B cell (primary cell): ENCODE results near the gene KIF26B. TPM values are rescaled to one million over a fixed set of nuclear protein-coding genes. Genes with fewer than 3 reads are reported as not detected.

Experiments
- ATAC-seq: fragments of 200-7000 bp; cut with Tn5 transposase; one replicate; pipeline ENCODE4 v1.10.0; 2021; ENCODE audit warnings: low read depth, mild to moderate bottlenecking, moderate number of reproducible peaks, moderate library complexity
- CTCF ChIA-PET: fragments of 350-600 bp; sonication (Branson Sonifier 250); formaldehyde crosslinking; loops from one replicate; lab custom pipeline; 2021; ENCODE audit warnings: antibody characterized with exemption, inconsistent platforms; lab: Charles Lee
- POLR2A ChIA-PET: fragments of 350-600 bp; sonication (Branson Sonifier 250); formaldehyde crosslinking; loops from one replicate; lab custom pipeline; 2021; ENCODE audit warnings: antibody characterized with exemption; lab: Charles Lee
- DNase-seq: peaks from one replicate; pipeline ENCODE4 v3.0.0; 2013
- H2AFZ ChIP-seq: 2 replicates; pipeline ENCODE4 v1.6.1; 2012; ENCODE audit warnings: mild to moderate bottlenecking, low read depth, low read length; ENCODE audit not compliant: insufficient read depth, poor library complexity, severe bottlenecking
- H3K27ac ChIP-seq, 2 donors: 1 replicate in 1 of 2; 2 replicates in 1 of 2; pipeline ENCODE4 v1.5.1; 2012 to 2013; ENCODE audit warnings: low read length in 2 of 2, mild to moderate bottlenecking in 2 of 2, moderate library complexity in 1 of 2
- H3K27me3 ChIP-seq, 4 experiments: fragments of 200-600 bp in 1 of 4; sonication (generic) in 1 of 4; replicated peaks in 1 of 4; 1 replicate in 2 of 4; 2 replicates in 2 of 4; pipeline versions ENCODE4 v1.6.1 to v1.7.0; 2013 to 2016; ENCODE audit warnings: low read length in 3 of 4, mild to moderate bottlenecking in 2 of 4, mixed read lengths in 1 of 4, moderate library complexity in 1 of 4; ENCODE audit not compliant: insufficient read depth in 4 of 4, control insufficient read depth in 3 of 4; ENCODE audit errors: control extremely low read depth in 1 of 4
- H3K36me3 ChIP-seq, 2 experiments: replicated peaks in 1 of 2; 1 replicate in 1 of 2; 2 replicates in 1 of 2; pipeline versions ENCODE4 v1.6.1 to v1.7.1; 2013; ENCODE audit warnings: low read length in 1 of 2; ENCODE audit not compliant: insufficient read depth in 2 of 2, control insufficient read depth in 1 of 2; ENCODE audit errors: control extremely low read depth in 1 of 2, extremely low read depth in 1 of 2
- H3K4me1 ChIP-seq, 2 donors: fragments of 200-600 bp in 1 of 2; sonication (generic) in 1 of 2; 1 replicate in 1 of 2; 2 replicates in 1 of 2; pipeline versions ENCODE4 v1.5.1 to v1.6.1; 2013 to 2017; ENCODE audit warnings: low read length in 2 of 2; ENCODE audit not compliant: control insufficient read depth in 2 of 2, insufficient read depth in 2 of 2
- H3K4me2 ChIP-seq: replicated peaks from 2 replicates; pipeline ENCODE3; 2012; ENCODE audit warnings: mild to moderate bottlenecking, low read depth, low read length; ENCODE audit not compliant: poor library complexity, severe bottlenecking
- H3K4me3 ChIP-seq, 5 experiments: fragments of 200-600 bp in 1 of 5; sonication (generic) in 1 of 5; 1 replicate in 3 of 5; 2 replicates in 2 of 5; pipeline versions ENCODE4 v1.5.1 to v1.7.0; 2011 to 2016; ENCODE audit warnings: low read length in 4 of 5, mild to moderate bottlenecking in 4 of 5, low read depth in 2 of 5, control low read depth in 1 of 5, moderate library complexity in 1 of 5; ENCODE audit not compliant: insufficient read depth in 1 of 5; ENCODE audit errors: control extremely low read depth in 1 of 5, extremely low read depth in 1 of 5
- H3K79me2 ChIP-seq: fragments of 200-600 bp; sonication (generic); one replicate; pipeline ENCODE4 v1.6.0; 2016; ENCODE audit warnings: low read length; ENCODE audit not compliant: control insufficient read depth, insufficient read depth
- H3K9ac ChIP-seq: fragments of 200-600 bp; sonication (generic); 2 replicates; pipeline ENCODE4 v1.6.1; 2017; ENCODE audit warnings: mild to moderate bottlenecking, low read length, moderate library complexity
- H3K9me3 ChIP-seq, 3 donors: one replicate each; pipeline versions ENCODE4 v1.6.1 to v1.7.1; 2013; ENCODE audit warnings: low read length in 2 of 3; ENCODE audit not compliant: control insufficient read depth in 2 of 3, insufficient read depth in 1 of 3; ENCODE audit errors: control extremely low read depth in 1 of 3
- H4K20me1 ChIP-seq: 2 replicates; pipeline ENCODE4 v1.6.0; 2012; ENCODE audit warnings: mild to moderate bottlenecking, low read length; ENCODE audit not compliant: insufficient read depth, control insufficient read depth, poor library complexity, severe bottlenecking
- H3K27ac Mint-ChIP-seq: one replicate; pipeline ENCODE4 v1.8.0; 2021; ENCODE audit warnings: mixed read lengths
- H3K27me3 Mint-ChIP-seq: one replicate; pipeline ENCODE4 v1.8.0; 2021; ENCODE audit warnings: mixed read lengths
- H3K4me1 Mint-ChIP-seq: one replicate; pipeline ENCODE4 v1.8.0; 2021; ENCODE audit warnings: mixed read lengths
- H3K4me3 Mint-ChIP-seq: one replicate; pipeline ENCODE4 v1.8.0; 2021; ENCODE audit warnings: mixed read lengths
- H3K9me3 Mint-ChIP-seq: one replicate; pipeline ENCODE4 v1.8.0; 2022; ENCODE audit warnings: mixed read lengths; ENCODE audit not compliant: insufficient read depth
- EZH2 ChIP-seq: IDR thresholded peaks from 2 replicates; pipeline ENCODE4 v1.6.1; 2012; ENCODE audit warnings: borderline replicate concordance, low read depth, mild to moderate bottlenecking, moderate library complexity, low read length; ENCODE audit not compliant: insufficient read depth, poor library complexity, severe bottlenecking
- WGBS: methylation state at CpG from one replicate; pipeline ENCODE4 v1.1.5; 2013; ENCODE audit warnings: missing lambda C conversion rate; ENCODE audit not compliant: insufficient coverage; 5-methylcytosine and 5-hydroxymethylcytosine counted together
- intact Hi-C: fragments of 100-400 bp; cut with micrococcal nuclease; formaldehyde crosslinking; loops from one replicate; pipeline ENCODE4 v1.10.0; 2022
- polyA plus RNA-seq: library from polyadenylated mRNA; depleted of rRNA; stranded (reverse); fragments of >200 nt; gene quantifications from 2 replicates; pipeline ENCODE4 v1.2.3, GENCODE V29; 2012
- total RNA-seq, 2 donors: library from RNA; stranded (reverse); fragments of 120-200 nt in 1 of 2; gene quantifications; 1 replicate in 1 of 2; 2 replicates in 1 of 2; pipeline versions ENCODE4 v1.2.3 to v1.2.4, GENCODE V29; 2013 to 2022
- TF ChIP-seq, protein P1 (sequence below): fragments of 200-600 bp; IDR thresholded peaks from one replicate; pipeline ENCODE4 v1.8.0; 2022; ENCODE audit warnings: antibody characterized with exemption, mild to moderate bottlenecking

KIF26B gene
- total and polyA plus RNA-seq, 2 donors (not counting 1 experiment from before 2014, with no cell fraction given), result 0.62 TPM; not detected in 1

DNA sequence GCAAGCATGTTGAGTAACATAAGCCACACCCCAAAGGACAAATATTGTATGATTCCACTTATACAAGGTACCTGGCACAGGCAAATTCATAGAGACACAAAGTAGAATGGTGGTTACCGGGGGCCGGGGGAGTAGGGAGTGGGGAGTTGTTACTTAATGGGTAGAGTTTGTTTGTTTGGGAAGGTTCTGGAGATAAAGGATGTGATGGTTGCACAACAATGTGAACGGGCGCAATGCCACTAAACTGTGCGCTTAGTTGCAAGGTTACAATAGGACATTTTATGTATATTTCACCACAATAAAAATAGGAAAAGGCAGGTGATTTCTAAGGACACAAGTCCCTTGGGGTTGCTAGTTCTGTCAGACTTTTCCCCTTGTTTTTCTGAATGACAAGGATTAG lies 516.6 kb downstream of the KIF26B start:
- H3K9ac ChIP-seq, result no peak overlapping the region
- 95% methylated on average over 2 of the region's 5 CpGs for WGBS
- no peak overlapping the region for H3K27ac ChIP-seq
- H3K9me3 Mint-ChIP-seq, result no peaks in the 10 kb centered on the region
- POLR2A ChIA-PET, result no interaction called here
- ATAC-seq, result no peak
- no peak overlapping the region for H3K4me2 ChIP-seq
- peaks cover 10 to 12% of the 10 kb centered on the region in 2 donors for H3K4me1 ChIP-seq
- H3K4me3 Mint-ChIP-seq, result no peak overlapping the region
- CTCF ChIA-PET, result no interaction called here
- no peaks in the 10 kb centered on the region for H3K27me3 Mint-ChIP-seq
- H3K4me1 Mint-ChIP-seq, result peaks cover 15% of the 10 kb centered on the region
- H4K20me1 ChIP-seq, result no peaks in the 10 kb centered on the region
- no peak overlapping the region for H2AFZ ChIP-seq
- H3K79me2 ChIP-seq, result no peaks in the 10 kb centered on the region
- DNase-seq, result no peak
- H3K9me3 ChIP-seq, result no peaks in the 10 kb centered on the region
- intact Hi-C loops, result no loop called here
- H3K27me3 ChIP-seq, result no peaks in the 10 kb centered on the region
- H3K36me3 ChIP-seq, result no peaks in the 10 kb centered on the region
- H3K27ac Mint-ChIP-seq, result no peak overlapping the region
- no peak overlapping the region for H3K4me3 ChIP-seq
- TF ChIP-seq EZH2, result no peak
- TF ChIP-seq, protein P1, sequence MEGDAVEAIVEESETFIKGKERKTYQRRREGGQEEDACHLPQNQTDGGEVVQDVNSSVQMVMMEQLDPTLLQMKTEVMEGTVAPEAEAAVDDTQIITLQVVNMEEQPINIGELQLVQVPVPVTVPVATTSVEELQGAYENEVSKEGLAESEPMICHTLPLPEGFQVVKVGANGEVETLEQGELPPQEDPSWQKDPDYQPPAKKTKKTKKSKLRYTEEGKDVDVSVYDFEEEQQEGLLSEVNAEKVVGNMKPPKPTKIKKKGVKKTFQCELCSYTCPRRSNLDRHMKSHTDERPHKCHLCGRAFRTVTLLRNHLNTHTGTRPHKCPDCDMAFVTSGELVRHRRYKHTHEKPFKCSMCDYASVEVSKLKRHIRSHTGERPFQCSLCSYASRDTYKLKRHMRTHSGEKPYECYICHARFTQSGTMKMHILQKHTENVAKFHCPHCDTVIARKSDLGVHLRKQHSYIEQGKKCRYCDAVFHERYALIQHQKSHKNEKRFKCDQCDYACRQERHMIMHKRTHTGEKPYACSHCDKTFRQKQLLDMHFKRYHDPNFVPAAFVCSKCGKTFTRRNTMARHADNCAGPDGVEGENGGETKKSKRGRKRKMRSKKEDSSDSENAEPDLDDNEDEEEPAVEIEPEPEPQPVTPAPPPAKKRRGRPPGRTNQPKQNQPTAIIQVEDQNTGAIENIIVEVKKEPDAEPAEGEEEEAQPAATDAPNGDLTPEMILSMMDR, result no peak

DNA sequence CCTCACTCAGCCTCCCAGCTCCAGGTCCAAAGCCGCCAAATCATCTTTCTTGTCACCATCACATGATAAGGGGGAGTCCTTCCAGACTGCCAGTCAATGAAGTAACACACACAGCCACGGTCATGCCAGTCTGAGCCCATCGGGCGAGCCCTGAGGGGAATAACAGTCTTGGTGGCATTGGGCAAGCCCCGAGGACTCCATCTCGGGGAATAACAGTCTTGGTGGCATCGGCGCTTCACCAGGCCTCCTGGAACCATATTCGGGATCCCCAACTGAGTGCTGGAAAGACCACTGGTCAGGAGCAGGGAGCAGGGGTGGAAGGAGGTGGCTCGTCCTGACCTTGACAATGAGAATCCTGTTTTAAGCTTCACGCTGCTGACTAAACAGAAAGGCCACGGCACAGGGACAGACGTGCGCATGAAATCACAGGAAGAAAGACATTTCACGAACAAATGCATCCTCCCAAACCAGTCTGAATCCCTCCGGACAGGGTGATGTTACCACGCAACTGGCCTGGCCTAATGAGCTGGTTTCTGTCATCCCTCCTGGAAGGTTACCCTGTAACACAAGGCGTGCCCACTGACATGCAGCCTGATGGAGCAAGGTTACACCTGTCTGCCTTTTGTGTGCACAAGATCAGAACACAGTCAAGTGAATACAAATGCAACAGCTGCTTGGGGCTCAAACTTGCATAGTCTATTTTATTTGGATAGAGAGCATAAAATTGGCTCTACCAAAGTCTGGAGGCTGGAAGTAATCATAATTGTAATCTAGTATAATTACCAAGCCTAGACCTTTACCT lies 517.4 kb downstream of the KIF26B start:
- H3K4me1 ChIP-seq, result peaks cover 10 to 12% of the 10 kb centered on the region in 2 donors
- Mint-ChIP-seq H3K4me3 (no peak overlapping the region), H3K27ac (no peak overlapping the region), H3K4me1 (peaks cover 15% of the 10 kb centered on the region), H3K9me3 (no peaks in the 10 kb centered on the region), H3K27me3 (no peaks in the 10 kb centered on the region)
- intact Hi-C loops, result no loop called here
- H3K9me3 ChIP-seq, result no peaks in the 10 kb centered on the region
- DNase-seq (no peak), ATAC-seq (no peak)
- no peaks in the 10 kb centered on the region for H3K36me3 ChIP-seq
- 98% methylated on average over 17 of the region's 18 CpGs for WGBS
- no peaks in the 10 kb centered on the region for H3K27me3 ChIP-seq
- TF ChIP-seq EZH2, result no peak
- TF ChIP-seq, protein P1, result no peak
- no peaks in the 10 kb centered on the region for H3K79me2 ChIP-seq
- H3K27ac ChIP-seq, result no peak overlapping the region
- ChIA-PET CTCF (no interaction called here), POLR2A (no interaction called here)
- no peak overlapping the region for H3K4me3 ChIP-seq
- no peaks in the 10 kb centered on the region for H4K20me1 ChIP-seq
- no peak overlapping the region for H3K9ac ChIP-seq
- H2AFZ ChIP-seq, result no peak overlapping the region
- H3K4me2 ChIP-seq, result no peak overlapping the region
